HepG2 (cell line): Measurements from ENCODE around the gene ATP9A. TPM values are rescaled to one million over a fixed set of nuclear protein-coding genes. Genes with fewer than 3 reads are reported as not detected.

Source experiments
- EEA1 ChIP-seq: sonication (generic); formaldehyde crosslinking; IDR thresholded peaks from 2 replicates; pipeline ENCODE4 v1.5.1; 2020; ENCODE audit warnings: mild to moderate bottlenecking, missing genetic modification reagents, borderline replicate concordance
- FOXK2 ChIP-seq: fragments of 450-650 bp; IDR thresholded peaks from 2 replicates; pipeline ENCODE4 v1.6.1; 2016
- HNRNPUL1 ChIP-seq: fragments of 200-400 bp; formaldehyde crosslinking; IDR thresholded peaks from 2 replicates; pipeline ENCODE4 v1.6.1; 2017; ENCODE audit warnings: low read depth, mild to moderate bottlenecking, low read length, moderate library complexity
- PCBP2 ChIP-seq: fragments of 200-400 bp; formaldehyde crosslinking; optimal IDR thresholded peaks from 2 replicates; pipeline ENCODE3; 2018; ENCODE audit warnings: low read length, low read depth; ENCODE audit not compliant: poor library complexity, severe bottlenecking
- RXRB ChIP-seq: IDR thresholded peaks from 2 replicates; pipeline ENCODE4 v1.6.1; 2016; ENCODE audit warnings: borderline replicate concordance, missing genetic modification reagents, missing compliant biosample characterization
- YEATS4 ChIP-seq: sonication (generic); formaldehyde crosslinking; IDR thresholded peaks from 2 replicates; pipeline ENCODE4 v1.4.0; 2020; ENCODE audit warnings: missing genetic modification reagents, borderline replicate concordance
- ZNF10 ChIP-seq: sonication (generic); formaldehyde crosslinking; IDR thresholded peaks from 2 replicates; pipeline ENCODE4 v1.4.0; 2020; ENCODE audit warnings: mild to moderate bottlenecking, low read depth, missing genetic modification reagents, borderline replicate concordance
- ZNF101 ChIP-seq: sonication (generic); formaldehyde crosslinking; IDR thresholded peaks from 2 replicates; pipeline ENCODE4 v1.4.0; 2020; ENCODE audit warnings: mild to moderate bottlenecking, low read depth, missing genetic modification reagents, borderline replicate concordance
- polyA plus RNA-seq, 8 experiments: library from polyadenylated mRNA; depleted of rRNA in 3 of 8; stranded (reverse) in 7 of 8; unstranded in 1 of 8; fragments of >200 nt; fragmentation: Illumina TruSeq in 4 of 8; extraction: Trizol in 4 of 8; gene quantifications; 2 replicates each; pipeline versions ENCODE4 v1.2.1 to v1.2.3, GENCODE V29; 2011 to 2016; ENCODE audit warnings: low read depth in 4 of 8, missing spikeins in 1 of 8, mixed read lengths in 1 of 8; ENCODE audit not compliant: insufficient read depth in 1 of 8
- total RNA-seq, 5 experiments: library from RNA; depleted of rRNA; stranded (reverse); fragments of >200 nt; fragmentation: Illumina TruSeq; extraction: Trizol; gene quantifications; 2 replicates each; pipeline ENCODE4 v1.2.3, GENCODE V29; 2016; ENCODE audit warnings: low read depth in 1 of 5
- TF ChIP-seq, protein P1 (sequence below): sonication (generic); formaldehyde crosslinking; IDR thresholded peaks from 2 replicates; pipeline ENCODE4 v1.4.0; 2020; ENCODE audit warnings: low read depth, missing genetic modification reagents
- TF ChIP-seq, protein P2 (sequence below): sonication (generic); formaldehyde crosslinking; IDR thresholded peaks from 2 replicates; pipeline ENCODE4 v1.4.0; 2020; ENCODE audit warnings: missing genetic modification reagents, borderline replicate concordance
- TF ChIP-seq, protein P3 (sequence below): sonication (generic); formaldehyde crosslinking; IDR thresholded peaks from 2 replicates; pipeline ENCODE4 v1.5.0; 2020; ENCODE audit warnings: mild to moderate bottlenecking, missing genetic modification reagents, borderline replicate concordance
- TF ChIP-seq, protein P4 (sequence below): sonication (generic); formaldehyde crosslinking; IDR thresholded peaks from 2 replicates; pipeline ENCODE4 v1.4.0; 2020; ENCODE audit warnings: missing genetic modification reagents
- TF ChIP-seq, protein P5 (sequence below): IDR thresholded peaks from 2 replicates; pipeline ENCODE4 v1.6.1; 2016

The ATP9A gene
- total and polyA plus RNA-seq, 2 of the 13 experiments (the other 11 are each of a cell fraction or from before 2014, with no cell fraction given) = 11.8 to 18.5 TPM

DNA sequence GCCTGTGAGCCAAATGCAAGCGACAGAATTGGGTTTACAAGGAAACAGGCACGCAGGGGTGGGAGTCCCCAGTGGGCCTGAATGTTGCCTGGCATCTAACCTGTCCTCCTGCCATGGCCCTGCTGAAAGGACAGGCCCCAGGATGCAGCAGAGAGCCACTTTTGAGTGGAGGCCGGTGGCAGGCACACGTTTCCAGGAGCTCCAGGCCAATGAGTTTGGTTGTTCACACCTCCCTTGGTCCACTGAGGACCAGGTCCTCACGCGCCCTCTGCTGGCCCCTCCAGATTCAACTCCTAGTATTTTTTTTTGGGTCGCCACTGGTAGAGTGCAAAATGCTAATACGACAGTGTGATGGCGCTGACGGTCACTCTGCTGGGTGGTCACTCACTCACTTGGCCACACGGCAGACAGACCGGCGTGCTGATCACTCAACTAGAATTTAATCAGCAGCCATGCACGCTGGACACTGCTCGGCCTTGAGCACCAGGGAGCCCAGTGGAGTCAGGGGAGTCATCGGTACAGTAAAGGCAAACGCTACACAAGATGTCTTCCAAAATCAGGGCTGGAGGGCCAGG lies 143.9 kb downstream of the ATP9A start (continued):
- TF ChIP-seq, protein P1, sequence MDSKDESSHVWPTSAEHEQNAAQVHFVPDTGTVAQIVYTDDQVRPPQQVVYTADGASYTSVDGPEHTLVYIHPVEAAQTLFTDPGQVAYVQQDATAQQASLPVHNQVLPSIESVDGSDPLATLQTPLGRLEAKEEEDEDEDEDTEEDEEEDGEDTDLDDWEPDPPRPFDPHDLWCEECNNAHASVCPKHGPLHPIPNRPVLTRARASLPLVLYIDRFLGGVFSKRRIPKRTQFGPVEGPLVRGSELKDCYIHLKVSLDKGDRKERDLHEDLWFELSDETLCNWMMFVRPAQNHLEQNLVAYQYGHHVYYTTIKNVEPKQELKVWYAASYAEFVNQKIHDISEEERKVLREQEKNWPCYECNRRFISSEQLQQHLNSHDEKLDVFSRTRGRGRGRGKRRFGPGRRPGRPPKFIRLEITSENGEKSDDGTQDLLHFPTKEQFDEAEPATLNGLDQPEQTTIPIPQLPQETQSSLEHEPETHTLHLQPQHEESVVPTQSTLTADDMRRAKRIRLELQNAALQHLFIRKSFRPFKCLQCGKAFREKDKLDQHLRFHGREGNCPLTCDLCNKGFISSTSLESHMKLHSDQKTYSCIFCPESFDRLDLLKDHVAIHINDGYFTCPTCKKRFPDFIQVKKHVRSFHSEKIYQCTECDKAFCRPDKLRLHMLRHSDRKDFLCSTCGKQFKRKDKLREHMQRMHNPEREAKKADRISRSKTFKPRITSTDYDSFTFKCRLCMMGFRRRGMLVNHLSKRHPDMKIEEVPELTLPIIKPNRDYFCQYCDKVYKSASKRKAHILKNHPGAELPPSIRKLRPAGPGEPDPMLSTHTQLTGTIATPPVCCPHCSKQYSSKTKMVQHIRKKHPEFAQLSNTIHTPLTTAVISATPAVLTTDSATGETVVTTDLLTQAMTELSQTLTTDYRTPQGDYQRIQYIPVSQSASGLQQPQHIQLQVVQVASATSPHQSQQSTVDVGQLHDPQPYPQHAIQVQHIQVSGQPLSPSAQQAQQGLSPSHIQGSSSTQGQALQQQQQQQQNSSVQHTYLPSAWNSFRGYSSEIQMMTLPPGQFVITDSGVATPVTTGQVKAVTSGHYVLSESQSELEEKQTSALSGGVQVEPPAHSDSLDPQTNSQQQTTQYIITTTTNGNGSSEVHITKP (CRISPR knock-in tag) = 0 out of 2 replicates have a peak, but pooled peaks have one; percentile 20
- TF ChIP-seq RXRB (peak; percentile 41; the same call in 1 of the 2 replicates), EEA1 (CRISPR knock-in tag) (0 out of 2 replicates have a peak, but pooled peaks have one; percentile 25), ZNF10 (CRISPR knock-in tag) (no peak), ZNF101 (no peak), HNRNPUL1 (no peak), YEATS4 (CRISPR knock-in tag) (no peak), PCBP2 (no peak), FOXK2 (no peak)
- TF ChIP-seq, protein P2, sequence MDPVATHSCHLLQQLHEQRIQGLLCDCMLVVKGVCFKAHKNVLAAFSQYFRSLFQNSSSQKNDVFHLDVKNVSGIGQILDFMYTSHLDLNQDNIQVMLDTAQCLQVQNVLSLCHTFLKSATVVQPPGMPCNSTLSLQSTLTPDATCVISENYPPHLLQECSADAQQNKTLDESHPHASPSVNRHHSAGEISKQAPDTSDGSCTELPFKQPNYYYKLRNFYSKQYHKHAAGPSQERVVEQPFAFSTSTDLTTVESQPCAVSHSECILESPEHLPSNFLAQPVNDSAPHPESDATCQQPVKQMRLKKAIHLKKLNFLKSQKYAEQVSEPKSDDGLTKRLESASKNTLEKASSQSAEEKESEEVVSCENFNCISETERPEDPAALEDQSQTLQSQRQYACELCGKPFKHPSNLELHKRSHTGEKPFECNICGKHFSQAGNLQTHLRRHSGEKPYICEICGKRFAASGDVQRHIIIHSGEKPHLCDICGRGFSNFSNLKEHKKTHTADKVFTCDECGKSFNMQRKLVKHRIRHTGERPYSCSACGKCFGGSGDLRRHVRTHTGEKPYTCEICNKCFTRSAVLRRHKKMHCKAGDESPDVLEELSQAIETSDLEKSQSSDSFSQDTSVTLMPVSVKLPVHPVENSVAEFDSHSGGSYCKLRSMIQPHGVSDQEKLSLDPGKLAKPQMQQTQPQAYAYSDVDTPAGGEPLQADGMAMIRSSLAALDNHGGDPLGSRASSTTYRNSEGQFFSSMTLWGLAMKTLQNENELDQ (CRISPR knock-in tag) = 0 out of 2 replicates have a peak, but pooled peaks have one; percentile 35
- TF ChIP-seq, protein P3, sequence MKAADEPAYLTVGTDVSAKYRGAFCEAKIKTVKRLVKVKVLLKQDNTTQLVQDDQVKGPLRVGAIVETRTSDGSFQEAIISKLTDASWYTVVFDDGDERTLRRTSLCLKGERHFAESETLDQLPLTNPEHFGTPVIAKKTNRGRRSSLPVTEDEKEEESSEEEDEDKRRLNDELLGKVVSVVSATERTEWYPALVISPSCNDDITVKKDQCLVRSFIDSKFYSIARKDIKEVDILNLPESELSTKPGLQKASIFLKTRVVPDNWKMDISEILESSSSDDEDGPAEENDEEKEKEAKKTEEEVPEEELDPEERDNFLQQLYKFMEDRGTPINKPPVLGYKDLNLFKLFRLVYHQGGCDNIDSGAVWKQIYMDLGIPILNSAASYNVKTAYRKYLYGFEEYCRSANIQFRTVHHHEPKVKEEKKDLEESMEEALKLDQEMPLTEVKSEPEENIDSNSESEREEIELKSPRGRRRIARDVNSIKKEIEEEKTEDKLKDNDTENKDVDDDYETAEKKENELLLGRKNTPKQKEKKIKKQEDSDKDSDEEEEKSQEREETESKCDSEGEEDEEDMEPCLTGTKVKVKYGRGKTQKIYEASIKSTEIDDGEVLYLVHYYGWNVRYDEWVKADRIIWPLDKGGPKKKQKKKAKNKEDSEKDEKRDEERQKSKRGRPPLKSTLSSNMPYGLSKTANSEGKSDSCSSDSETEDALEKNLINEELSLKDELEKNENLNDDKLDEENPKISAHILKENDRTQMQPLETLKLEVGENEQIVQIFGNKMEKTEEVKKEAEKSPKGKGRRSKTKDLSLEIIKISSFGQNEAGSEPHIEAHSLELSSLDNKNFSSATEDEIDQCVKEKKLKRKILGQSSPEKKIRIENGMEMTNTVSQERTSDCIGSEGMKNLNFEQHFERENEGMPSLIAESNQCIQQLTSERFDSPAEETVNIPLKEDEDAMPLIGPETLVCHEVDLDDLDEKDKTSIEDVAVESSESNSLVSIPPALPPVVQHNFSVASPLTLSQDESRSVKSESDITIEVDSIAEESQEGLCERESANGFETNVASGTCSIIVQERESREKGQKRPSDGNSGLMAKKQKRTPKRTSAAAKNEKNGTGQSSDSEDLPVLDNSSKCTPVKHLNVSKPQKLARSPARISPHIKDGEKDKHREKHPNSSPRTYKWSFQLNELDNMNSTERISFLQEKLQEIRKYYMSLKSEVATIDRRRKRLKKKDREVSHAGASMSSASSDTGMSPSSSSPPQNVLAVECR (CRISPR knock-in tag) = 0 out of 2 replicates have a peak, but pooled peaks have one; percentile 28
- TF ChIP-seq, protein P4, sequence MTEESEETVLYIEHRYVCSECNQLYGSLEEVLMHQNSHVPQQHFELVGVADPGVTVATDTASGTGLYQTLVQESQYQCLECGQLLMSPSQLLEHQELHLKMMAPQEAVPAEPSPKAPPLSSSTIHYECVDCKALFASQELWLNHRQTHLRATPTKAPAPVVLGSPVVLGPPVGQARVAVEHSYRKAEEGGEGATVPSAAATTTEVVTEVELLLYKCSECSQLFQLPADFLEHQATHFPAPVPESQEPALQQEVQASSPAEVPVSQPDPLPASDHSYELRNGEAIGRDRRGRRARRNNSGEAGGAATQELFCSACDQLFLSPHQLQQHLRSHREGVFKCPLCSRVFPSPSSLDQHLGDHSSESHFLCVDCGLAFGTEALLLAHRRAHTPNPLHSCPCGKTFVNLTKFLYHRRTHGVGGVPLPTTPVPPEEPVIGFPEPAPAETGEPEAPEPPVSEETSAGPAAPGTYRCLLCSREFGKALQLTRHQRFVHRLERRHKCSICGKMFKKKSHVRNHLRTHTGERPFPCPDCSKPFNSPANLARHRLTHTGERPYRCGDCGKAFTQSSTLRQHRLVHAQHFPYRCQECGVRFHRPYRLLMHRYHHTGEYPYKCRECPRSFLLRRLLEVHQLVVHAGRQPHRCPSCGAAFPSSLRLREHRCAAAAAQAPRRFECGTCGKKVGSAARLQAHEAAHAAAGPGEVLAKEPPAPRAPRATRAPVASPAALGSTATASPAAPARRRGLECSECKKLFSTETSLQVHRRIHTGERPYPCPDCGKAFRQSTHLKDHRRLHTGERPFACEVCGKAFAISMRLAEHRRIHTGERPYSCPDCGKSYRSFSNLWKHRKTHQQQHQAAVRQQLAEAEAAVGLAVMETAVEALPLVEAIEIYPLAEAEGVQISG (CRISPR knock-in tag) = 0 out of 2 replicates have a peak, but pooled peaks have one; percentile 40
- TF ChIP-seq, protein P5, sequence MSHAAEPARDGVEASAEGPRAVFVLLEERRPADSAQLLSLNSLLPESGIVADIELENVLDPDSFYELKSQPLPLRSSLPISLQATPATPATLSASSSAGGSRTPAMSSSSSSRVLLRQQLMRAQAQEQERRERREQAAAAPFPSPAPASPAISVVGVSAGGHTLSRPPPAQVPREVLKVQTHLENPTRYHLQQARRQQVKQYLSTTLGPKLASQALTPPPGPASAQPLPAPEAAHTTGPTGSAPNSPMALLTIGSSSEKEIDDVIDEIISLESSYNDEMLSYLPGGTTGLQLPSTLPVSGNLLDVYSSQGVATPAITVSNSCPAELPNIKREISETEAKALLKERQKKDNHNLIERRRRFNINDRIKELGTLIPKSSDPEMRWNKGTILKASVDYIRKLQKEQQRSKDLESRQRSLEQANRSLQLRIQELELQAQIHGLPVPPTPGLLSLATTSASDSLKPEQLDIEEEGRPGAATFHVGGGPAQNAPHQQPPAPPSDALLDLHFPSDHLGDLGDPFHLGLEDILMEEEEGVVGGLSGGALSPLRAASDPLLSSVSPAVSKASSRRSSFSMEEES = no peak
